Erythroblast (primary cell): ENCODE data around the gene G0S2.

ENCODE experiments used
- DNase-seq, 2 experiments: peaks; one replicate each; lab custom pipeline; 2025; lab: John Stamatoyannopoulos, UW
- GATA1 ChIP-seq: IDR thresholded peaks from 2 replicates; pipeline ENCODE4 v1.6.1; 2011; ENCODE audit warnings: low read depth, mild to moderate bottlenecking, control low read depth, low read length, moderate library complexity
- POLR2A ChIP-seq: IDR thresholded peaks from 2 replicates; pipeline ENCODE4 v1.6.1; 2011; ENCODE audit warnings: mild to moderate bottlenecking, low read length

The G0S2 gene

DNA sequence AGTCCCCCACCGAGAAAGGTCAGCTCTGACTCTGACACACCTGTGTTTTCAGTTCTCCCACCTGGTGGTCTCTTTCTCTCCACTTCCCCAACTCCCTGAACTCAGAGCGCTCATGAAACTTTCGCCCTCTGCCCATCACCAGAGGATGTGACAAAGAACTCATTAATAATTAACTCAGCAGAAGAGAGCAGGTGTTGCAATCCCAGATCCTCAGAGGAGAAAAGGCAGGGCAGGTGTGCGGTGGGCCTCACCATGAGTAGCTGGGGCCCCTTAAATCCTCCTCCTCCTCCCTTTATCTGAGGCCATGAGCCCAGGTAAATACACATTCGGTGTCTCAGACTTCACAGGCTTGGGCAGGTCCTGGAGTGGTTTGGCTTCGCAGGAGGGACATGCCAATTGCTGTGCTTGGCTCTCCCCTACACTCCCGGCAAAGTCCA lies 21.3 kb upstream of the G0S2 start:
- no peak for DNase-seq
- TF ChIP-seq GATA1 (no peak), POLR2A (no peak)

DNA sequence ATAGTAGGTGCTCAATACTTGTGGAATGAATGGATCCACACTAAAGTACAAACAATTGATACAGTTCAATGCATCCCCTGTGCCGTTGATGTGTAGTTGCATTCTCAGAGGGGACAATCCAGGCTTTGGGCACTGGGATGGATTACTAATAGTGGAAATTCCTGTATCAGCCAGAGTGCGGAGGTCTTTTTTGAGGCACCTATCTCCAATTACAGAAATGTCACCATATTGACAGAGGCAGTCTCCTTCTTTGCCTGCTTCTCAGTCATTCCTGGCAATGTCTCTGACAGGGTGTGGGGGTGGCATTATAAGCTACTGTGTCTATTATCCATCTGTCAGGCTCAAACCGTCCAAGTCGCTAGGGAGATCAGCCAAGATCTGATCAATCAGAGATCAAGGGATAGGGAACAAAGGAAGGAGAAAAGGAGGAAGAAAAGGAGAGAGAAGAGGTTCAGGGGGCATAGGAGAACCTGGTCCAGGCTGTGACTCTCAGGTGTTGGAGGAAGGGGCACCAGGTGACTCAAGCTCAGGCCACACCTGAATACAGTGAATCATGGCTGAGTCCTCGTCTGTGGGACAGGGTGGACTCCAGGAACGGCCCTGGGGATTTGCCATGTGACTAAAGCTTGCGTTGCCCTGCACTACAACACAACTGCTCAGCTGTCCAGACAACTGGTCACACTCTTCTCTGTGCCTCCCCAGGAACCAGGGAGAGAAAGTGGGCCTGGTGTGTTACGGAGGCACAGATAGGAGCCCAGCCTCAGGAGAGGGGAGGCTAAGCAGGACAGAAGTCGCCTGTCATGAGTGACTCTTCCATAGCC lies 19.6 kb upstream of the G0S2 start:
- TF ChIP-seq GATA1 = no peak
- TF ChIP-seq POLR2A = no peak
- no peak for DNase-seq

DNA sequence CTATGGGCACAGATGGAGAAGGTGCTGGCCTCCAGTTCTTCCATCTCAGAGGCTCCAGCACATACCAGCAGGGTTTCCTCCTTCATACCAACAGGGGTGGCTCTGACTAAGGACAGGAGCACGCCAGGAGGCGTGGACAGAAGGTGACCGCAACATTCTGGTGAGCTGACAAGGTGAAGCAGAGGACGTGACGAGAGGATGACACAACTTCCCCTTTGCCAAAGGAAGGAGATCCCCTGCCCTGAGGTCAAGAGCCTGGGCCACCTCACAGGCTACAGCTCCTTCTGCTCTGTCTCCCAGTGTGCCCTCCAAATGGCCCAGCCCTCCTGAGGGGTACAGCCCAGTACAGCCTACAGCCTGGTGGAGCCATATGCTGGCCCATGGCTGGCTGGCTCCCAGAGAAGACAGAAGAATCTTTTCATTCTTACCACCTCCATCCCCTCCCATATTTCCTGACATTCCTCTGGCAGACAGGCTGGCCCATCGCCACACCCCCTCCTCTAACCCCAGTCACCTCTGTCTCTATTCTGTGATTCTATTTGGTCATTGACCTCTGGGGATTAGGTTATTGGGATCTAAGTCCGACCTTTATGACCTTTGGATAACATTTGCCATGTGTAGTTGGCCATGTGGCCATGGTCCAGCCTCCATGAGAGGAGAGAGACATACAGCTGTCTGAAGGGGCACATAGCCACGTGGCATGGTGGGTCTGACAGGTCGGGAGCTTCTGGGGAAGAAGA lies 17.9 kb upstream of the G0S2 start:
- no peak for DNase-seq
- TF ChIP-seq POLR2A = no peak
- TF ChIP-seq GATA1 = no peak

DNA sequence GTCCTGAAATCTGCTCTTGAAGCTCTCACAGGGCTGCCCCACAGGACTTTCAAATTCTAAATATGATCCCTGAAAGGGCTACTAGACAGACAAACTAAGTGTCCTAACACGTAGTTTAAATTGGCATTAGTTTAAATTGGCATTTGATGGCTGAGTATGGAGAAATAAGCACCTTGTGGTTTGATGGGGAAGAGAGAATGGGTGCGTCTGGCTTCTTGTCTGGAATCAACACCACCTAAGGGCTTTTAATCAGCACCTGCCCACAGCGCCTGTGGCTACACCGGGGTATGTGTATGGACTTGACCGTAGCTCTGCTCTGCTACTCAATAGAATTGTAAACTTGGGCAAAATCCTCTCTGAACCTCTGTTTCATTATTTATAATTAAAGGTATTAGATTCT lies 17.3 kb upstream of the G0S2 start:
- TF ChIP-seq POLR2A (no peak), GATA1 (no peak)
- no peak for DNase-seq

DNA sequence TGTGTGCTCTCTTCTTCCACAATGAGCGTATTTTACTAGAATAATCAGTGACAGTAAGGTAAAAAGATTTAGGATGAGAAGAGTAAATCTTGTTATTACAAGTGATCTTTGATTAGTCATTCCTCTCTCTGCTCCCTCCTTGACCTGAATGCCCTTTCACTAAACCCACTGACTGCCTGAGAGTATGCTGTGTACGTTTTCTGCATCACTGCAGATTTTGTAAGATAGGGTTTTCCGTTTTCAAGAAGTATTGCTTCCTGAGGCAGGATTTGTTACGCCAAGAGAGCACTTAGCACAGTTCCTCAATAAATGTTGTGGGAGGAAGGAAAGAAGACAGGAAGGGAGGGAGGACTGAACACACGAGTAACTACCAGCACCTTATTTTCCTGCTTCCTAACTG lies 15.3 kb upstream of the G0S2 start:
- no peak for TF ChIP-seq POLR2A
- TF ChIP-seq GATA1 = no peak
- no peak for DNase-seq

DNA sequence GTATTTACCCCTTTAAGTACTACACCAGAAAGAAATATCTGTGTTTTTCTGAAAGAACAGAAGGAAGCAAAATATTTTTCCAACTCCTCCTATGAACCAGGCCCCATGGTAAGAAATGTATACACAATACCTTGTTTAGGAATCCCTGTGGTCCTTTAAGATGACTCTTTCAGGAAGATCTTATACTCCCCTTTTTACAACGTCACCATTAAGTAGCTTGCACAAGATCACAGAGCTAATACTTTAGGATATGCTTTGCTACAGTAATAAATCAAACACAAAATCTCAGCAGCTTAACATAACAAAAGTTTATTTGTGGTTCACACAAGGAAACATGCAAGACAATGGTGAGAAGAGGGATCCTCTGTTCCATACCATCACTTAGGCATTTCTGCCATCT lies 14.1 kb upstream of the G0S2 start:
- DNase-seq = no peak
- TF ChIP-seq GATA1 = no peak
- TF ChIP-seq POLR2A = no peak

DNA sequence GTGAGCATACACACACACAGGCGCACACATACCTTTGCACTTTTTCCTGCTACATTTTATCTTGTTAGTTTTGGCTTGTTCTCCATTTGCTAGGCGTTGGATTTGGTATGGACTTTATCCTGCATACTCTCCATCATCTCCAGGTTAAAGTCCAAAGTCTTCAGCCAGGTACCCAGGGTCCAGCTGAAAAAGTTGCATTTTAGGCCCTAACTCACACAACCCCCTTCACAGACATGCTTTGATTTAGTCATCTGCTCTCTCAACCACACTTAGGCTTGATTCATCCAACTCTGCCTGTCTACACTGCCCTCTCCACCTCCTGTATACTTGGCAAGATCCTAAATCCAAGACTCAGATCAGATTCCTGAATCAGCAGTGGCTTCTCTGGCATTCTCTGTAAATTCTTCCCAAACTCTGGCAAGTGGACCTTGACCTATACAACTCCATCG lies 12.3 kb upstream of the G0S2 start:
- no peak for DNase-seq
- TF ChIP-seq POLR2A (no peak), GATA1 (no peak)

DNA sequence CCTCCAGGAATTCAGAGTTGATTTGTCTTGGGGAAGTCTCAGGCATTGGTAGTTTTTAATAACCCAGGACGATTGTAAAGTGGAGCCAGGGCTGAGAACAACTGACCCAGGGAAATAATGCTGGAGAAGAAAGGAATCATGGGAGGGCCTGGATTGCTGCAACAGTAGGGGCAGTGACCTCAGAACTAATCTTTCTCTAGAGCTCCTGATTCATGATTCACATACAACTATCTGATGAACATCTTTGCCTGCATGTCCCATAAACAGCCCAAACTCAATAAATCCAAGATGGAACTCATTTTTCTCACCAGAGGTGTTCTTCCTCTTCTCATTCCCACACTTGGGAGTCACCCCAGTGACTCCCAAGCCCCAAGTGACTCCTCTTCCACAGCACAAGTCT lies 8.1 kb upstream of the G0S2 start:
- TF ChIP-seq GATA1 (no peak), POLR2A (no peak)
- no peak for DNase-seq

DNA sequence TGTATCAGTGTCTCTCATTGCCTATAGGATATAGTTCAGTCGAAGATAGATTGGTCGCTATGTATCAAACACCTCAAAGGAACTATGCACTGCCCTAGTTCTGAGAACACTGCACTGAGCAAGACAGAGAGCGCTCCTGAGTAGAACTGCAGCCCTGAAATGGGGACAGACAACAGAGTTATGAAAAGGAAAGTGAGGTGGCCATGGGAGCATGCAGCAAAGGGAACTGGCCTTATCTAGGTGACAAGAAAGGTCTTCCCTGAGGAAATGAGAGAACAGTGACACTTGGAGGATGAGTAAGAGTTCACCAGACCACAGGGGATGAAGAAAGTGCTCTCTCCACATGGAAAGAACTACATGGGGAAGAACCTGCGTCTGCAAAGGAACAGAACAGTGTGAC lies 7.5 kb upstream of the G0S2 start:
- TF ChIP-seq GATA1 = no peak
- TF ChIP-seq POLR2A = no peak
- no peak for DNase-seq

DNA sequence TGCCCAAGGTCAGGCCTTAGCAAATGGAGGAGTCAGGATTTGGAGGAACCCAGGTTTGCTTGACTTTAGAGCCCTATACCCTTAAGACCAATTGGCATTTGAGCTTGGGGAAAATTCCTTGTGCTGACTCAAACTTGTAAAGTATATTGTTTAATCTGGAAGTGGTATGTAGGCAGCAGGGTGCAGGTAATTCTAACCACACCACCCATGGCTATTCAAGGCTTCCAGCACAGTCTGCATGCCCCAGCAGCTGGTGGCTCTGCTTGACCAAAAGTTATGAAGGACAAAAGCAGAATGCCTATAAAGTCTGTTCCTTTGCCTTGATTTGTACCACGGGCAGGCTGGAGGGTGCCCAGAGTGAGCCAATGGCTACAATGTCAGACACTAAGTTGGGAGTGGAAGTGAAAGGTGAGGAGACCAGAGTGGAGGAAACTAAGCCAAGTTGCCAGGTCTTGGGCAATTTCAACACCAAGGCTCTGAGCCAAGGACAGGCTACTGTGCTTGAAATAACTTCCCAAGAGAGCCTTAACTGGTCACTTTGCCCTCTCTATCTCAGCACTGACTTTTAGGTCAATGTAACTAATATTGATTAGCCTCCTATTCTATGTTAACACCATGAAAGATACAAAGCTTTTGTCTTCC lies 4.7 kb upstream of the G0S2 start:
- TF ChIP-seq POLR2A (no peak), GATA1 (no peak)
- DNase-seq = no peak

DNA sequence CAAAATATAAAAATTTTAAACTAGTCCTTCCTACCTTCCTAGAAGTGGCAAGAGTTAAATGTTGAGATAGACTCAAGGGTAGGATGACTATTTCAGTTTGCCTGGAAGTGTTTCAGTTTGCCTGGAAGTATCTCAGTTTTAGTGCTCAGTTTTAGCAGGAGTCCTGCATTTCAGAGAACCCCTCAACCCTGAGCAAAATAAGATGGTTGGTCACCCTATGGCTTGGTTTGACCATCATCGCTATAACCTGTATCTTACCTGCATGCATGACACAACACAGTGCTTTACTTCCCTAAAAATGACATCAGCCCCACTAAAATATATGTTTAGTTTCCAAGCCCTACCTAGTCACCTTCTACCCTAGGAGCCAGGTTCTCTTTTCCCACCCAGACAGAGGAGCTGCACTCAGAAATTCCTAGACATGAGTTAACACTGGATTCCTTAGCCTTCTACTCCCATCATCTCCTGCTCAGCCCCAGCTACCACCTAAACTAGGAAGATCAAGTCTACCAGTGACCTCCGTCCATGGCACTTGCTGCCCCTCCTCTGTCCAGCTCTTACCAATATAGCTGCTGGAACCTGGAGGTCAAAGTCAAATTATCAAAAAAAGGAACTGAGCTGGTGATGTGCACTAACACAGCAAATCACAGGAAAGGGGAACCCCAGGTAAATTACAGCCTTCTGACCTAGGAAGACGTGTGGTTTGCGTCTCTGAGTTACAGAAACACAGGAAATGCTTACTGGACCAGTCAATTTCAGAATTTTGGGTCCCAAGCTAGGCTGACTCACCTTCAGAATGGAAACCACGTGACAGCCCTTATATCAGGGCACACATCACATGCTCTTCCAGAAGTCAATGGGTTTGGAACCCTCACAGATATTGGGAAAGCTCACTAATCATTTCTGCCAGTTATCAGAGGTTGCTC lies 2.2 kb upstream of the G0S2 start:
- TF ChIP-seq POLR2A (no peak), GATA1 (no peak)
- peak; percentile 25 to 57 for DNase-seq

DNA sequence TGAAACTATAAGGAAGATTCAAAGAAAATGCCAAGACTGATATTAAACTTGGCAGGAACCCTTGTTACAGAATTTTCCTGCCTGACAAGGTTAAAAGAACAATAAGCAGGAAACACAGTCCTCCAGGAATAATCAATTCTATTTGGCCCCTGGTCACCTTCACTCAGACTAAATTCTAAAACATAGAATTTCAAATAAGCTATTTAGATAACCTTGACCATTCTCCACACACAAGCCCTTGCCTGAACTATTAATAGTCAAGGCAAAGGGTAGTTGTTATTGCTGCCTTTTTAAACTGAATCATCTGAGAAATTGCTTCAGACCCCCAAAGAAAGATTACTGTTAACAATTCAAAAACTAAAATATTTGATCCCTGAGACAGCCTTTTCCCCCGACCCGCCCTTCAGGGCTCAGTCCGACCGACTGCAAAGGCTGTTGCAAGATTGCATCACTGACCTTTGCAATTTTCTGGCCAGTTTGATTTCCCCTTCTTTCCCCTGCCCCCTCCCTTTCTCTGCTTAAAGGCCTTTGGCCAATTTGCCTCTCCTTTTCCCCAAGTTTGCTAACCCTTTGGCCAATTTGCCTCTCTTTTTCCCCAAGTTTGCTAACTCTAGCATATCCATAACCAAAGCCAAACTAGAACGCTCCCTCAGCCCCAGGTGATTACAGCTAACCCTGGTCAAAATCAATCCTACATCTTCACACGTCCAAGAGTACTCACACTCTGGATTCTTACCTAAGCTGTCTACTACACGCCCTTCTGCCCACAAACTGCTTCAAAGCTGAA lies 1.4 kb upstream of the G0S2 start:
- TF ChIP-seq POLR2A (no peak), GATA1 (no peak)
- DNase-seq = peak; percentile 60 to 67
